Activated CD4-positive, alpha-beta T cell treated with anti-CD3 and anti-CD28 coated beads for 24 hours (primary cell): ENCODE measurements around the gene NAA25.
"Not testable (repeated sequence)": the region's sequence is repeated elsewhere in the genome, so short reads cannot be mapped to it uniquely, and the experiment has no call there.

Source experiments
- DNase-seq, 2 donors: peaks; one replicate each; pipeline ENCODE4 v3.0.0-alpha.2; 2020; ENCODE audit warnings: low read depth in 2 of 2

The NAA25 gene

GRCh38 chr12:112116232-112117060, 7.9 kb upstream of the NAA25 start:
- DNase-seq = no peak

DNA sequence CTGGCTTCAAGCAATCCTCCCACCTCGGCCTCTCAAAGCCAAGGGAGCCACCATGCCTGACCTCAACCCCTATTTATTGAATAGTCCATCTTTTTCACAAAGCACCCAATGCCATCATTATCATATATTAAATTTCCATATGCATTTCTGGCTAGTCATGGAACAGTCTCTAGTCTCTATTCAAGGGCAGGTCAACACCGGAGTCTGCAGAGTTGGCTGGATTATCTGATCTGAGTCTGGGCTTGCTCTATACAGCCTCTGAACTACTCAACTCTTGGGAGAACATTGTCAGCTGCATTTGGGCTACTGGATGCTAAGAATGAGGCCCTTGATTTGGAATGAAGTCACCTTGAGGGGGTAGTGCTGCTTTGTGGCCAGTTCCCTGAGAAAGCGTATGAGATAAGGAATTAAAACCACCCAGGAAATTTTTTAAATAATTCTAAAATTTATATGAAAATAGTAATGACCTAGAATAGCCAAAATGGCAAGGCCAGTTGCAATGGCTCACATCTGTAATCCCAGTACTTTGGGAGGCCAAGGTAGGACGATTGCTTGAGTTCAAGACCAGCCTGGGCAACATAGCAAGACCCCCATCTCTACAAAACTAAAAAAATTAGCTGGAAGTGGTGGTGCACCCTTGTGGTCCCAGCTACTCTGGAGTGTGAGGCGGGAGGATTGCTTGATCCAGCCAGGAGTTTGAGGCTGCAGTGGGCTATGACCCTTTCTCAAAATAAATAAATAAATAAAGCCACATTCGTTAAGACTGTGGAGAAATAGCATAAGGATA, 6.9 kb upstream of the NAA25 start:
- DNase-seq = no peak

DNA sequence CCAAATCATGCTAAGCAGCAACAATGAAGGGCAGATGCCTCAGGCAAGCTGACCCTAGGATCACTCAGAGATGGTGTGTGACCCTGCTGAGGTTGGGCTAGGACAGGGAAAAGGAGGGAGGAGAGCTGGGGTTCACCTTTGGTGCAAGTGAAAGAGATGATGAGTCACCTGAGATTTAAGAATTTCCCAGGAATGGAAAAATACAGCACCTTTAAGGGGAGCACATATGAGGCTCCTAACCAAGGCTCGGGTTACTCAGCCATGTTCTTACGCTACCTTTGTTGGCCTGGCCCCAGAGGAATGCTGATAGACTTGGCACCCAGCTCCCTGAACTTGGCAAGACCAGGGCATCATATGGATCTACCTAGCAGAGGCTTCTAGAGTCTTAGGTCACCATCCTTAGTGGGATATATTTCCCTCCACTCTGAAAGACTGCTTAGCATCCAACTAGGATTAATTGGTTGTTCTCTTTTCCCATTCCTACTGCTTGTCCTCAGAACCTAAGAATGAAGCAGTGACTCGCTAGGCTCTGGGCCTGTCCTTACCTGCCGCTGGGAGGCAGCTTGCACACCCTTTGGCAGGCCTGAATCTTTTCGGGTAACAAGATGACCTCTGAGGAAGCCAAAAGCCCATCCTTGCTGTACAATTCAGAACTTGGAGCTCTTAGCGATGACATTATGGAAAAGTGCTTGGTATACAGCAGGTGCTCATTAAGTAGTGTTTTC, 4.0 kb upstream of the NAA25 start:
- no peak for DNase-seq

DNA sequence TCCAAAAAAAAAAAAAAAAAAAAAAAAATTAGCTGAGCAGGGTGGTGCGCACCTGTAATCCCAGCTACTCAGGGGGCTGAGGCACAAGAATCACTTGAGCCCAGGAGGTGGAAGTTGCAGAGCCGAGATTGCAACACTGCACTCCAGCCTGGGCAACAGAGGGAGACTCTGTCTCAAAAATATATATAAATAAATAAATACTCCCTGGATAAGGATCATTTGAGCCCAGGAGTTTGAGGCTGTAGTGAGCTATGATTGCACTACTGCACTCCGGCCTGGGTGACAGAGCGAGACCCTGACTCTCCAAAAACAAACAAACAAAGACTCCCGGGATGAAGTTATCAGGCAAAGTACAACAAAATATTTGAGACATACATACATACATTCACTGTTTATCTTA, 3.3 kb upstream of the NAA25 start:
- no peak for DNase-seq

- not testable (repeated sequence) for DNase-seq
Observed at GRCh38 chr12:112110787-112111662, 2.4 kb upstream of the NAA25 start.

DNA sequence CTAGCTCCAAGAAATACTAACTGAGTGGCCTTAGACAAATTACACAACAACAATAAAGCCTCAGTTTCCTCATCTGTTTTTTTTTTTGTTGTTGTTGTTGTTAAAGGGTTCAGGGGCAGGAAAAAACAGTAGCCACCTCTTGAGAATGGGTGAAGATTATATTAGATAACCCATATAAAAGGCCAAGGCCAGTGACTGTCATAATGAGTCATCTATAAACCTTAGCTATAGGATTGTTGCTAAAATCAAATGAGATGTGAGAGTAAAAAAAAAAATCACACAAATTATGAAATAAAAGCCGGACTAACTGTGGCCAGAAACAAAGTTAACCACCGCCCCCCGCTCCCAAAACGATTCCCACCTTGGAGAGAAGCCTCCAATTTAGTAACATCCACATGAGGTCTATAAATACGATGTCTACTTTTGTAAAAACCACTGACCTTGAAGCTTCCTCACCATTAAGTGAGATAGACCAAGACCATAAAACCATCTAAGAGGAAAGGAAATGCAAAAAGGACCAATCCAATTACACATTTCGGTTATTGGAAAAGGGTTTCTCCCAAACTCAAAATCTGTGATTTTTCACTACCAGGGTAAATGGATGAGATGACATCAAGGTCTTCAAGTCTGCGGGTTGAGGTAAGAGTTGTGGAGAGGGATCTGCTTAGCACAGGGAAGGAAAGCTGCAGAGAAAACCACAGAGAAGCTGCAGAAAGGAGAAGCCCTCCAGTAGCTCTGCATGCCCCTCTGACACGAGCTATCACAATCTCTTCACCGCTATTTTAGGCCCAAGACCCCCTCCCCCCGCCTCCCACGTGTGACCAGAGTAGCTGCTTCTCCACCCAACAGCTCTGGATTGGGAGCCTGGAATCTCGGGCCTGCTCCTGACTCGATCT, 1.0 kb downstream of the NAA25 start:
- no peak for DNase-seq

- DNase-seq = no peak
Observed at GRCh38 chr12:112105891-112106290, 2.7 kb downstream of the NAA25 start.

DNA sequence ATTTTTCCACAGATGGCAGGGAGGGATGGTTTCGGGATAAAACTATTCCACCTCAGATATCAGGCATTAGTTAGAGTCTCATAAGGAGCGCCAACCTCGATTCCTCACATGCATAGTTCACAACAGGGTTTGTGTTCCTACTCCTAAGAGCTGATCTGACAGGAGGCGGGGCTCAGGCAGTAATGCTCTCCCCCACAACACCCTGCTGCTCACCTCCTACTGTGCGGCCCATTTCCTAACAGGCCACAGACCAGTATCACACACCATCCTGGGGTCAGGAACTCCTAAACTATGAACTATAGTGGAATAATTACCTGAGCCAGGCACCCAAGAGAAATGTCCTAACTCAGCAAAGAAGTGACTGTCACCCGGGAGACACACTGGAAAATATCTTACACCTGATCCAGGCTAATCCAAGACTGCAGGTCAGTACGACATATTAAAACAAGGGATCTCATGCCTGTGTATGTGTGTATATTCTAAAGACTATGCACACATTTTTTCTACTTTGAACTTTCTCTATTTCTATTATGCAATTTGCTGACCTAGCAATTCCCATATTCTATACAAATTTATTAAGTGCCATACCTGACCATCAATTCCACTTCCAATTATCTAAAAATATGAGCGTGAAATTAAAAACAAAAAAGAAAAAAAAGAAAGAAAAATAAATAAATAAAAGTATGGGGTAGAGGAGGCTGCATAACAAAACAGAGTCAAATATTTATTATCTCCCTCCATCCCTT, 4.7 kb downstream of the NAA25 start:
- DNase-seq = no peak

- DNase-seq = not testable (repeated sequence)
Observed at GRCh38 chr12:112102746-112103145, 5.8 kb downstream of the NAA25 start.

GRCh38 chr12:112102127-112102526, 6.5 kb downstream of the NAA25 start:
- DNase-seq = no peak

- not testable (repeated sequence) for DNase-seq
Observed at GRCh38 chr12:112100500-112100899, 8.1 kb downstream of the NAA25 start.

DNA sequence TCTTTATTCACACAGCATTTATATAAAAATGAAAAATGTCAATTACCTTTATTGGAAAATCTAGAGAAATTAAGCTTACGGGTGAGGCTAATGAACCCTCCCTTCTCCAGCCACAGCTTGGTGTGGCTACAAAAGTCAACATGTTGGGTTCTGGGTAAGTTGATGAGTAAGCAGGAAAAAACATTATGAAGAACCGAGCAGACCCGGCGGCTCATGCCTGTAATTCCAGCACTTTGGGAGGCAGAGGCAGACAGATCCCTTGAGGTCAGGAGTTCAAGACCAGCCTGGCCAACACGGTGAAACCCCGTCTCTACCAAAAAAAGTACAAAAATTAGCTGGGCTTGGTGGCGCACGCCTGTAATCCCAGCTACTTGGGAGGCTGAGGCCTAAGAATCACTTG, 10.9 kb downstream of the NAA25 start:
- DNase-seq = no peak

DNA sequence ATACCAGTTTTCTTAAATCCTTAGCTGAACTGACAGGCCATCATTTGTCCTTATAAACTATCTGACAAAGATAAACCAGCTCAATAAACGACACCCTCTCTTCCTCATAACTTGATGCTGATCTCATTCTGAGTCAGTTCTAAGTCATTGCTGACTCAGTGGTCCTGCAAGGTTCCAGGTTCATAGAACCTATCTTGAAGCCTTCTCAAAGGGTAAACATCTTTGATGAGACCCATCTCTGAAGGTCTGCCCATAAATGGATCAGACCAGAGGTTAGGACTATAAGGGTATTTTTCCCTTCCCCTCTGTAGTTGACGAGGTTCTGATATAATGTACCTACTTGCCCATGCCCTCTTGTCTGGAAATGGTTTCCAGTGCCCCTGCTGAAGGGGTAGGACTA, 11.9 kb downstream of the NAA25 start:
- peak in 1 of 2 donors; percentile 23 for DNase-seq

GRCh38 chr12:112096070-112096469, 12.5 kb downstream of the NAA25 start:
- DNase-seq = no peak

- DNase-seq = no peak
Observed at GRCh38 chr12:112091563-112091962, 17.0 kb downstream of the NAA25 start.

DNA sequence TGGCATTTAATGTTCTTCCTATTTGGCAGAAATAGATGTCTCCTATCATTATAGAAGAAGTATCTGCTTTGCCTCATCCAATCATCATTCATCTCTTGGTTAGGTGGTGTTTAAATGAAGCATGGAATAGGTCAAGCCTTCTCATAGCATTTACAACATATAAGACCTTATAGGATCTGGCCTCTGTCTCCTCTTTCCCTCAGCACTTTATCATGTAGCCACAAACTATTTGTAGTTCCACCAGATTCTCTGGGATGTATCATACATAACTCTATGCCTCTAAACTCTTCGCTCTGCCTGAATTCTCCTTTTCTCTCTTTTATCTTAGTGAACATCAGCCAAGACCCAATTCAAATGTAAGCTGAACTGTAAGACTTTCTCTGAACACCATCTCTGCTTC, 20.7 kb downstream of the NAA25 start:
- DNase-seq = no peak

DNA sequence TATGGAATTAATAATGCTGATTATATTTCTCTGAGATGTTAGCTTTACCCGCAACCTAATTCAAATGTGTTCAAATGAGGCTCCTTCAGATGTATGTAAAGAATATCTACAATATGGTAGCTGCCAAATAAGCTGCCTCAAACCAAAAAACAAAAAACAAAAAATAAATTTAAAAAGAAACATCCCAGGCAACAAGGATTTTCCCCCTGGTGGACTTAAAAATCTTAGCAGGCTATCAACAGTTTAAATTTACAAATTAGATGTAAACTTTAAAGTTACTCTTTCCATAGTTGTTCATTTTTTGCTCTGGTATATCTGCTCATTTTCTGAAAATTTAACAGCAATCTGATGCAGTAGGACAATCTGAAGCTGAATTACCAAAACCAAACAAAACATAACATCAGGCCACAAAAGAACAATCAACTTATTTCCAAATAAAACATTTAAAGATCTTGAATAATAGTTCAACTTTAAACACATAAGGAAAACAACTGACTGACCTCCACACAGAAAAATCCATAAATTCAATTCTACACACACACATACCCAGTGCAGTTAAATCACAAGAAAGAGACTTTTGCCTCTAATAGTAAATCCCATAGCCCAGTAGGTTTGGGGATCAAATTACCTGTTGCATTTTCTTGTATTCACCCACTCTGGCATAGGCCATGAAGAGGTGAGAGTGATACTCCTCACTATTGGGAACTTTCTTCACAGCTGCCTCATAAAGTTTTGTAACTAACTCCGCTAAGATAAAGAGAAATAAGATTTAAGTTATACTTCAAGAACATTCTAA, 21.3 kb downstream of the NAA25 start:
- no peak for DNase-seq

GRCh38 chr12:112066566-112066965, 42.0 kb downstream of the NAA25 start:
- DNase-seq = no peak

GRCh38 chr12:112063273-112063672, 45.3 kb downstream of the NAA25 start:
- no peak for DNase-seq
